B cell (primary cell): ENCODE data around the gene RWDD4. TPM values are rescaled to one million over a fixed set of nuclear protein-coding genes. Genes with fewer than 3 reads are reported as not detected.

ENCODE experiments used
- ATAC-seq: fragments of 200-7000 bp; cut with Tn5 transposase; one replicate; pipeline ENCODE4 v1.10.0; 2021; ENCODE audit warnings: low read depth, mild to moderate bottlenecking, moderate number of reproducible peaks, moderate library complexity
- CTCF ChIA-PET: fragments of 350-600 bp; sonication (Branson Sonifier 250); formaldehyde crosslinking; loops from one replicate; lab custom pipeline; 2021; ENCODE audit warnings: antibody characterized with exemption, inconsistent platforms; lab: Charles Lee
- POLR2A ChIA-PET: fragments of 350-600 bp; sonication (Branson Sonifier 250); formaldehyde crosslinking; loops from one replicate; lab custom pipeline; 2021; ENCODE audit warnings: antibody characterized with exemption; lab: Charles Lee
- DNase-seq: peaks from one replicate; pipeline ENCODE4 v3.0.0; 2013
- H2AFZ ChIP-seq: 2 replicates; pipeline ENCODE4 v1.6.1; 2012; ENCODE audit warnings: mild to moderate bottlenecking, low read depth, low read length; ENCODE audit not compliant: insufficient read depth, poor library complexity, severe bottlenecking
- H3K27ac ChIP-seq, 2 donors: 1 replicate in 1 of 2; 2 replicates in 1 of 2; pipeline ENCODE4 v1.5.1; 2012 to 2013; ENCODE audit warnings: low read length in 2 of 2, mild to moderate bottlenecking in 2 of 2, moderate library complexity in 1 of 2
- H3K27me3 ChIP-seq, 4 experiments: fragments of 200-600 bp in 1 of 4; sonication (generic) in 1 of 4; replicated peaks in 1 of 4; 1 replicate in 2 of 4; 2 replicates in 2 of 4; pipeline versions ENCODE4 v1.6.1 to v1.7.0; 2013 to 2016; ENCODE audit warnings: low read length in 3 of 4, mild to moderate bottlenecking in 2 of 4, mixed read lengths in 1 of 4, moderate library complexity in 1 of 4; ENCODE audit not compliant: insufficient read depth in 4 of 4, control insufficient read depth in 3 of 4; ENCODE audit errors: control extremely low read depth in 1 of 4
- H3K36me3 ChIP-seq, 2 experiments: replicated peaks in 1 of 2; 1 replicate in 1 of 2; 2 replicates in 1 of 2; pipeline versions ENCODE4 v1.6.1 to v1.7.1; 2013; ENCODE audit warnings: low read length in 1 of 2; ENCODE audit not compliant: insufficient read depth in 2 of 2, control insufficient read depth in 1 of 2; ENCODE audit errors: control extremely low read depth in 1 of 2, extremely low read depth in 1 of 2
- H3K4me1 ChIP-seq, 2 donors: fragments of 200-600 bp in 1 of 2; sonication (generic) in 1 of 2; 1 replicate in 1 of 2; 2 replicates in 1 of 2; pipeline versions ENCODE4 v1.5.1 to v1.6.1; 2013 to 2017; ENCODE audit warnings: low read length in 2 of 2; ENCODE audit not compliant: control insufficient read depth in 2 of 2, insufficient read depth in 2 of 2
- H3K4me2 ChIP-seq: replicated peaks from 2 replicates; pipeline ENCODE3; 2012; ENCODE audit warnings: mild to moderate bottlenecking, low read depth, low read length; ENCODE audit not compliant: poor library complexity, severe bottlenecking
- H3K4me3 ChIP-seq, 5 experiments: fragments of 200-600 bp in 1 of 5; sonication (generic) in 1 of 5; 1 replicate in 3 of 5; 2 replicates in 2 of 5; pipeline versions ENCODE4 v1.5.1 to v1.7.0; 2011 to 2016; ENCODE audit warnings: low read length in 4 of 5, mild to moderate bottlenecking in 4 of 5, low read depth in 2 of 5, control low read depth in 1 of 5, moderate library complexity in 1 of 5; ENCODE audit not compliant: insufficient read depth in 1 of 5; ENCODE audit errors: control extremely low read depth in 1 of 5, extremely low read depth in 1 of 5
- H3K79me2 ChIP-seq: fragments of 200-600 bp; sonication (generic); one replicate; pipeline ENCODE4 v1.6.0; 2016; ENCODE audit warnings: low read length; ENCODE audit not compliant: control insufficient read depth, insufficient read depth
- H3K9ac ChIP-seq: fragments of 200-600 bp; sonication (generic); 2 replicates; pipeline ENCODE4 v1.6.1; 2017; ENCODE audit warnings: mild to moderate bottlenecking, low read length, moderate library complexity
- H3K9me3 ChIP-seq, 3 donors: one replicate each; pipeline versions ENCODE4 v1.6.1 to v1.7.1; 2013; ENCODE audit warnings: low read length in 2 of 3; ENCODE audit not compliant: control insufficient read depth in 2 of 3, insufficient read depth in 1 of 3; ENCODE audit errors: control extremely low read depth in 1 of 3
- H4K20me1 ChIP-seq: 2 replicates; pipeline ENCODE4 v1.6.0; 2012; ENCODE audit warnings: mild to moderate bottlenecking, low read length; ENCODE audit not compliant: insufficient read depth, control insufficient read depth, poor library complexity, severe bottlenecking
- H3K27ac Mint-ChIP-seq: one replicate; pipeline ENCODE4 v1.8.0; 2021; ENCODE audit warnings: mixed read lengths
- H3K27me3 Mint-ChIP-seq: one replicate; pipeline ENCODE4 v1.8.0; 2021; ENCODE audit warnings: mixed read lengths
- H3K4me1 Mint-ChIP-seq: one replicate; pipeline ENCODE4 v1.8.0; 2021; ENCODE audit warnings: mixed read lengths
- H3K4me3 Mint-ChIP-seq: one replicate; pipeline ENCODE4 v1.8.0; 2021; ENCODE audit warnings: mixed read lengths
- H3K9me3 Mint-ChIP-seq: one replicate; pipeline ENCODE4 v1.8.0; 2022; ENCODE audit warnings: mixed read lengths; ENCODE audit not compliant: insufficient read depth
- CTCF ChIP-seq: fragments of 200-600 bp; IDR thresholded peaks from one replicate; pipeline ENCODE4 v1.8.0; 2022; ENCODE audit warnings: antibody characterized with exemption, mild to moderate bottlenecking
- EZH2 ChIP-seq: IDR thresholded peaks from 2 replicates; pipeline ENCODE4 v1.6.1; 2012; ENCODE audit warnings: borderline replicate concordance, low read depth, mild to moderate bottlenecking, moderate library complexity, low read length; ENCODE audit not compliant: insufficient read depth, poor library complexity, severe bottlenecking
- WGBS: methylation state at CpG from one replicate; pipeline ENCODE4 v1.1.5; 2013; ENCODE audit warnings: missing lambda C conversion rate; ENCODE audit not compliant: insufficient coverage; 5-methylcytosine and 5-hydroxymethylcytosine counted together
- intact Hi-C: fragments of 100-400 bp; cut with micrococcal nuclease; formaldehyde crosslinking; loops from one replicate; pipeline ENCODE4 v1.10.0; 2022
- polyA plus RNA-seq: library from polyadenylated mRNA; depleted of rRNA; stranded (reverse); fragments of >200 nt; gene quantifications from 2 replicates; pipeline ENCODE4 v1.2.3, GENCODE V29; 2012
- total RNA-seq, 2 donors: library from RNA; stranded (reverse); fragments of 120-200 nt in 1 of 2; gene quantifications; 1 replicate in 1 of 2; 2 replicates in 1 of 2; pipeline versions ENCODE4 v1.2.3 to v1.2.4, GENCODE V29; 2013 to 2022

RWDD4 gene
- total and polyA plus RNA-seq, 2 donors (not counting 1 experiment from before 2014, with no cell fraction given), result 3.0 to 16.3 TPM

DNA sequence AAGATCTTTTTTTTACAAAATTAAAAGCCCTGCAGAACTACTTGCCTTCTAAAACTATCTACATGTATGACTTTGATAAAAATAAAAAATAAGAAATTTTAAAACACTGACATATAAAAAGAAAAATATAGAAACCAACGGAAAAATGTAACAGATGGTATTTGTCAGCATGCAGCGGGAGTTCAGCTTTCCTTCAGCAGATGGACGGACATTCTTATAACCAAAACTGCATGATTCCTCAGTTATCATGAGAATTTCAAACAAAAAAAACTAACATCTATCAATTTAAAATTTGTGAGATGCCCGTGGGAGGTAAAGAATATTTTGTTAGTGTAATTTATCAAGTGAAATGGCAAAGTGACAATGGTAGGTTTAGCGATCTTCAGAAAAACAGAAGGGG, 23.2 kb downstream of the RWDD4 start:
- intact Hi-C loops, result no loop called here
- no peaks in the 10 kb centered on the region for H3K4me1 Mint-ChIP-seq
- 100% methylated on average over 2 of the region's 5 CpGs for WGBS
- no peak overlapping the region for H3K27ac Mint-ChIP-seq
- Histone ChIP-seq H2AFZ (no peak overlapping the region), H3K27ac (no peak overlapping the region), H3K4me2 (no peak overlapping the region), H3K27me3 (no peaks in the 10 kb centered on the region), H3K4me3 (no peak overlapping the region), H3K4me1 (no peaks in the 10 kb centered on the region), H3K9me3 (no peaks in the 10 kb centered on the region), H3K79me2 (no peaks in the 10 kb centered on the region), H4K20me1 (no peaks in the 10 kb centered on the region), H3K9ac (no peak overlapping the region), H3K36me3 (peaks cover 0 to 2% of the 10 kb centered on the region in 2 experiments)
- CTCF ChIA-PET, result no interaction called here
- no peak overlapping the region for H3K4me3 Mint-ChIP-seq
- no peak for DNase-seq
- POLR2A ChIA-PET, result no interaction called here
- no peaks in the 10 kb centered on the region for H3K27me3 Mint-ChIP-seq
- no peak for ATAC-seq
- TF ChIP-seq CTCF (no peak), EZH2 (no peak)
- no peaks in the 10 kb centered on the region for H3K9me3 Mint-ChIP-seq

GRCh38 chr4:183635321-183635720, 23.7 kb downstream of the RWDD4 start:
- no peak for ATAC-seq
- Mint-ChIP-seq H3K27me3 (no peaks in the 10 kb centered on the region), H3K4me3 (no peak overlapping the region), H3K9me3 (no peaks in the 10 kb centered on the region), H3K27ac (no peak overlapping the region), H3K4me1 (no peaks in the 10 kb centered on the region)
- Histone ChIP-seq H4K20me1 (no peaks in the 10 kb centered on the region), H3K4me3 (no peak overlapping the region), H3K27me3 (no peaks in the 10 kb centered on the region), H3K4me1 (no peaks in the 10 kb centered on the region), H2AFZ (no peak overlapping the region), H3K36me3 (peaks cover 0 to 2% of the 10 kb centered on the region in 2 experiments), H3K9ac (no peak overlapping the region), H3K27ac (no peak overlapping the region), H3K9me3 (no peaks in the 10 kb centered on the region), H3K79me2 (no peaks in the 10 kb centered on the region), H3K4me2 (no peak overlapping the region)
- TF ChIP-seq EZH2 (no peak), CTCF (no peak)
- ChIA-PET CTCF (no interaction called here), POLR2A (no interaction called here)
- no peak for DNase-seq
- 57% methylated on average over 4 of the region's 10 CpGs for WGBS
- intact Hi-C loops, result no loop called here
